SH-SY5Y (cell line): ENCODE measurements around the gene CNOT10.

Experiments
- GATA2 ChIP-seq: IDR thresholded peaks from 2 replicates; pipeline ENCODE4 v1.6.1; 2011; ENCODE audit warnings: mild to moderate bottlenecking, low read depth, low read length
- GATA3 ChIP-seq: IDR thresholded peaks from 2 replicates; pipeline ENCODE4 v1.6.1; 2011; ENCODE audit warnings: low read depth, mild to moderate bottlenecking, low read length, moderate library complexity

CNOT10 gene

DNA sequence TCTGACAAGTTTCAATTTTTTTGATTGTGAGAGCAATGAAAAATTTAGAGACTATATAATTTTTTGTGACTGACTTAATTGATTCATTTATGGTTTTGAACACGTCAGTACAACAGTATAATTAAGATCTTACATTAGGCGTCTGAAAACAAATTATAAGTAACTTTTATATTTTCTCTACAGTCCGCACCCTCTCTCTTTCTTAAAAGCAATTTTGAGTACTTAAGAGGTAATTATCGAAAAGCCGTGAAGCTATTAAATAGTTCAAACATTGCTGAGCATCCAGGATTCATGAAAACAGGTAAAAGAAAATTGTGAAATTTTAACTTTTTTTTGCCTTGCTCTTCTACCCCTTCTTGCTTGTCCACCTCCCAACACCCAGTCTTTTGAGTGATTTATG is 34.9 kb downstream of the CNOT10 start:
- no peak for TF ChIP-seq GATA2
- no peak for TF ChIP-seq GATA3

DNA sequence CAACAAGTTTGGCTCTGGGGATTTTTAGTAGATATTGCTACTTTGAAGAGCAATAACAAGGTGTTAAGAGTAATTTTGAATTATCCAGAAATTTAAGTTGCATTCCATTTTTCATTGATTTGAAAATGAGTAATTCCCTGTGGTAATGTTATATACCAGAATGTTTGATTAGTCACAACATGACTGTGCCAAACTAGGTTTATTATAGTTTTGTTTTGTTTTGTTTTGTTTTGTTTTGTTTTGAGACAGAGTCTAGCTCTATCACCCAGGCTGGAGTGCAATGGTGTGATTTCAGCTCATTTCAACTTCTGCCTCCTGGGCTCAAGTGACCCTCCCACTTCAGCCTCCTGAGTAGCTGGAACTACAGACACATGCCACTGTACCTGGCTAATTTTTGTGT is 40.7 kb downstream of the CNOT10 start:
- TF ChIP-seq GATA3 (no peak), GATA2 (no peak)

DNA sequence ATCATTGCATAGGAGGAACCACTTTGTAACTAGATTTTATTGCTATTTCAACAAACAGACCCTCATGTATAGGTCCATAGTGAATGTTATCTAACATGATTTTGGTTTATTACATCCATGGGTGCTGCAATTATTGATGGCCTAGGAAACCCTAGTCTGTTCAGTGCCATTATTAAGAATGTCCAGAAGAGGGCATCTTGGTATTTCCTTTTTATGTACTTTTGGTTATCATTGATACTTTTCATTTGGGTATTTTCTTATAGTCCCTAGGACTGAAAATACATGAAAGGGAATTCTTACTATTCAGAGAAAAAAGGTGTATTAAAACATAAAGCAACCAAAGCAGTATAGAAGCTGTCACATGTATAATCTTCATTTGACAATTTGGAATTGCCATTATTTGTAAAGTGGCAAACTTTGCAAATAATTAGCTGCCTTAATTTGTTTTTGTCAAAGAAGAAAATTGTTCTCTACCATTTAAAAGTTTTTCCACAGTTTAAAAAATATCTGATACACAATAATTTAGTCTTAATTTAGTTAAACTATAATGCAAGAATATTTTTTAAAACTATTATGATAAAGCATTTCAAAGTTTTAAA is 48.7 kb downstream of the CNOT10 start:
- no peak for TF ChIP-seq GATA2
- no peak for TF ChIP-seq GATA3

DNA sequence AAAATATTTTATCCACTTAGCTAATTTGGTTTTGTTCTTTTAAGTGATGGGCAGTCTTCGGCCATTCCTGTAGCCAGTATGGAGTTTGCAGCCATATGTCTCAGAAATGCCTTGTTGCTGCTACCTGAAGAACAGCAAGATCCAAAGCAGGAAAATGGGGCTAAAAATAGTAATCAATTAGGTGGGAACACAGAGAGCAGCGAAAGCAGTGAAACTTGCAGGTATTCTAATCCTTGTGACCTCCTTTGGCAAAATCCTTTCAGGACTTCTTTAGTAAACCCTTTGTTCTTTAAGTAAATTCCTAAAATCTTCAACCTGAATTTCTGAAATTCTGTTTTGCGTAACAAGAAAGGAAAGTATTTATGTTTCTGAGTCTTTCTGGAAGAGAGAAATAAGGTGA is 49.8 kb downstream of the CNOT10 start:
- TF ChIP-seq GATA3 (no peak), GATA2 (no peak)

DNA sequence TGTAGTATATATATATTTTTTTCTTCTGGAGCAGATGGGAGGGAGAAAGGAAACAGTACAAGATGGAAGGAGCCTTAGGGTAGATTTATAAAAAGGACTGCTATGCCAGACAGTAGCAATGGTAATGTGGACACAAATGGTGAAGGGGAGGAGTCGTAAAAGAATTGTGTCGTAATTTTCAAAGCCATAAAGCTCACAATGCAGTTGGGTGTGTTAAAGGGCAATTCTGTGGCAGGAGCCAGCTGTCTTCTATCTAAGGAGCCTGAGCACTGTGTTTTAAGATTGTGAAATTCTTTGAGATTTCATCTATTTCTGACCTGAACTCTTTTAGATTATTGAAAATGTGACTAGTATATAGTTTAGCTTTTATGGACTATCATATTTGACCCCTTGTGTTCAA is 58.9 kb downstream of the CNOT10 start:
- TF ChIP-seq GATA3, result no peak

DNA sequence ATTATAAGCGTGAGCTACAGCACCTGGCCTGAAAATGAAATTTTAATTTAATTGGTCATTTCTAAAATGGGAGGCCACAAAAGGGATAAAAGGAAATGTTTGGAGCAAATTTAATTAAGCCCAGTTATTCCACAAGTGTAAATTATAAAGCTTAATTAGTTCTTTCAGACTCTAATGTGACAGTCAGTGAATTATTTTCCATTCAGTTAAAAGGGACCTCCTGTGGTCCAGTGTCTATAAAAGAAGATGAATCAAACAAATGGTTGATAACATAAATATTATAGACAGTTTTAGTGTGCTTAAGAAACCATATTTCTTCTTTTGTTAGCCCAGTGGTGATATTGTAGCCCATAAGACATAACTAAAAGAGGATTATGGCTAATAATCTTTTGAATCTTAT is 66.4 kb downstream of the CNOT10 start:
- TF ChIP-seq GATA3 (no peak), GATA2 (no peak)

DNA sequence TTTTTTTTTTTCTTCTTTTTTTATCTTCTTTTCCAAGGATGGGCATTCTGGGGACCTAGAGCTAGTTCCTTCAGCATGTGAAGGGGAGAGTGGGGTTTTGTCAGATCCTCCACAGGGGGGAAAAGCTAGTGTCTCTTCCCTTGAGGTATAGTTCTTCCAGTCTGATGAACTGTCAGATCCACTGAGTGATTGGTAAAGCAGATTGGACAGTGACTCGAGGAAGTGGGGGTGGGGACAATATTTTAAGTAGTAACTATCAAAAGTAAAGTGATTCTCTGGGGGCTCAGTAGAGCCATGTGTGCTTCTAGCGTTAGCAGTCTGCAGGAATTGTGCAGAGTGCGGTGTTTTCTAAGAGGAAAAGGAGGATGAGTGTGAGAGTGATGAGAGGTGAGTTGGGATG is 70.8 kb downstream of the CNOT10 start:
- no peak for TF ChIP-seq GATA2
- TF ChIP-seq GATA3, result no peak

DNA sequence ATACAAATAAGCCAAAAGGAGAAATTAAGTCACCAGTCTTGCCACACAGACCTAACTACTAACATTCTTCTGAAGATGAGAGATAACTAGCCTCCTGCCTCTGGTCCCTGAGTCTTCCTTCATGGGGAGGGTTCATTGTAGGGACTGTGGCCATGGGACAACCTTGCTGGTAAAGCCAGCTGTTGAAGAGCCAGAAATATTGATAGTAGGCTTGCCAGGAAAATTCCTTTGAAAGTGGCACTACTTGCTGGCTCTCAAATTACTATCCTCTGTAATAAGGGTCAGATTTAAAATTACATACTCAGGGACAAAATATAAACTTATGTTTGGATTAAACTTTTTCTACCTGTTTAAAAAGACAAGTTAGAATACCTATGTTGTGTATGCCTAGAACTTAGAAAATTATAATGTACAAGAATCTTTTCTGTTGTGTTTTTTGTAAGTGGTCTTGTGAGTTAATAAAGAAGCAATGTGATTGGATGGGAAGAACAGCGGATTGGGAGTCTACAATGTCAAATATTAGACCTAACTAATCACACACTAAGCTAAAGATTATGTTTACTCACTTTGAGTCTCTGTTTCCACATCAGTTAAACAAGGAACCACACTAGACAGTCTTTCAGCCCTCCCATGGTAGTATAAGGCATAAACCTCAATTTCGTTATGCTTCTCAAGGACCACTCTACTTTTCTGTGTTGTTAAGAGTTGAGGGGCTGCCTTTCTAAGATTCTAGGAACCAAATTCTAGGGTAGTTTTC is 72.8 kb downstream of the CNOT10 start:
- TF ChIP-seq GATA2, result no peak
- TF ChIP-seq GATA3, result no peak

DNA sequence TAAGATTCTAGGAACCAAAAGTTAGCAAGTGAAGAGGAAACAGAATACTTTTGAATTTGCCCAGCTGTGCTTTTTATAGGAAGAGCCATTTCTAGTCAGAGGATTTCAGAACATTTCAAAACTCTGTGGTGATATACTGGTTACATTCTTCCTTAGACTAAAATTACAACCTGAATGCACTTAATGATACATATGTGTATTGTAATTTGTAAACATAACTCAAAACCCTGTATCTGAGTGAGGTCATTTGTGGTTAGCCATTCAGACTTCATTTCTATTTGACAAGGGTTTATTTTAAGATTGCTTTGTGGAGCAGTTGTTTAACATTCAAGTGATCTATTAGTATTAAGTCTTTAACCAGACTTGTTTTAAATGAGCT is 73.4 kb downstream of the CNOT10 start:
- TF ChIP-seq GATA2 (no peak), GATA3 (no peak)

DNA sequence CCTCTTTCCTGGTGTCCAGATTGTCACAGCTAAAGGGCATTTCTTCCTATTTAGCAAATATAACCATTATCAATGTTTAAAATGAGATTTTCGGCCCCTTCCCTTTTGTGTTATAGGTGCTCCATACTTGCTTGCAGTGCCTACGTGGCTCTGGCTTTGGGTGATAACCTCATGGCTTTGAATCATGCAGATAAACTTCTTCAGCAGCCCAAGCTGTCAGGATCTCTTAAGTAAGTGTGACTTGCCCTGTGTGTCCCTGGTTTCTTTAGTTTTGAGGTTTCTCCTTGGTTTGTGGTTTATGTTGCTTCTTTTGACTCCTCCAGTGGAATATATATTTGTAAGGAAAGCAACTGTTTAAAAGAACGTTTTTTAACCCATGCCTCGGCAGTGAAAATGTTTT is 74.4 kb downstream of the CNOT10 start:
- no peak for TF ChIP-seq GATA2
- TF ChIP-seq GATA3, result no peak

DNA sequence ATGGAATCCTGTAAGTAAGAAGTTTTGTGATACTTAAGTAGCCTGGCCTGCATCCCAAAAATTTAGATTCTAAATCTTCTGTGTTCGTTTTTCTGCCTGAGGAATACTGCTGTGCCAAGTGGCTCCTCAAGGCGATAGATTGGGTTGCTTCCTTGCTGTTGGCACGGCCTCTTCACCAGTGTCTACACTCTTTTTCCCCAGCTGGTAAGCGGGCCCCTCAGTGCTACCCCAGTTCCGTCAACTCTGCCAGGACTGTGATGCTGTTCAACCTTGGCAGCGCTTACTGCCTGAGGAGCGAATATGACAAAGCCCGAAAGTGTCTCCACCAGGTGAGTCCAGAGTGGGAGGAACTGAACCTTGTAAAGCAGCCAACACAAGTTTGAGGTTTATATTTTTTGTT is 79.5 kb downstream of the CNOT10 start:
- TF ChIP-seq GATA3 (no peak), GATA2 (no peak)

DNA sequence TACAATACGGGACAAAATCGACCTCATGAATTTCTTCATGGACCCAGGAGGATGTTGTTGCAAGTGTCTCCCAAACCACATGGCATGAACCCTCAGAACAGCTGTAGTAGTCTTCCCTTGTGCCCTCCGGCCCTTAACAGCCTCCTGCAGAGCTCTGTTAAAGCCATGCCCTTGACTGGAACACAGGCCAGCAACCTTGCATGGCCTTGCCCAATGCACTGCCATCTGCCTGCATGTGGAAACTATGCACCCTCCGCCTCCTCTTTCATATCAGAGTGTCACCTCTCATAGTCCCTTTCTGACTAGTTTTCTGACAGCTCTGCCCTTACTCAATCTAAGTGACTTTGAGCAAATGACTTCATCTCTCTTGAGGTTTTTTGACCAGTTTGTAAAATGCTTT is 93.4 kb downstream of the CNOT10 start:
- TF ChIP-seq GATA3 (no peak), GATA2 (no peak)

DNA sequence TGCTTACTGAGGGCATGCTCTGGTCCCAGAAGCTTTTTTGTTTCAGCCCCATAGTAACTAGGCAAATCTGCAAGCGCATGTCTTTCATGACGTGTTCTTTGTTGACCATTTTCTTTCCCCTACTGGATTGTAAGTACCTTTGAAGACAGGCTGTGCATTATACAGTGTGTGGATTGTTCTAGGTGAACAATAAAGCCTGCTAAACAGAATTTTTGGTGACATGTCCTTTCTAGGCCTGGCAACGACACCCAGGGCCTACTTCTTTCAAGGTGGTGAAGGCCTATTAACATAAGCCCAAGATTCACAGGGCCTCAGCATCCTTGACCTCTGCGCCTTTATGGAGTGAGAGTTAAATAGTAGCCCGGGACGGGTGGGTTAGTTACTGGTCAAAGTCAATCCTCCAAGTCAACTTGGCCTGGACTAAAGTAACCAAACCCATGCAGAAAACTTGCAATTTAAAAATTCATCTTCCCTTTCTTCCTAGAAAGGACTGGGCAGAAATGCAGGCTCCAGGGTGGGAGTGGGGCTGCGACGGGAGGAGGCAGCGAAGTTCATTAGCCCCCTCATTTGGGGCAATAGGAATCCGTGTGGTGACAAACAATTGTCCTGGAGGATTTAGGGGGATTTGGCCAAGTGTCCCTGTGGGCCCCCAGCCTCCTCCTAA is 95.2 kb downstream of the CNOT10 start:
- TF ChIP-seq GATA3, result no peak
- no peak for TF ChIP-seq GATA2

DNA sequence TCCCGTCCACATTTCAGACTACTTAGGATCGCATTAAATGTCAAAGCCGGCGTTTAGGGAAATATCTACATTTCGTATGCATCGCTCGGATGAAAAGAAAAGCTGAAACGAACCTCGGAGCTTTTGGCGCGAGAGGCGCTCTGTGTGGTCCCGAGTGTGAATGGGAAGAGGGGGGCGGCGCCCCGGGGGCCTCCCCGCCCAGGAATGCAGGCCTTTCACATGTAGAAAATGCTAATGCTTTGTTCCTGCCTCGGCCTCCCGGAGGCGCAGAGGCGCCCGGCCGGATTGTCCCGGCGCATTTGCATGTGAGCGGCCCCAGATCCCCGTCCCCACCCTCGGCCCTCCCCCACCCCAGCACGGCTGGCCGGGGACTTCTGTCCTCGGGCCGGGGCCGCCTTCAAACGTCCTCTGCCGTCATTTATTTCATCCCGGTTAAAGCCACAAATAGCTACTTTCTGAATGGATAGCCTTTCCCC is 95.8 kb downstream of the CNOT10 start:
- no peak for TF ChIP-seq GATA3
- no peak for TF ChIP-seq GATA2

DNA sequence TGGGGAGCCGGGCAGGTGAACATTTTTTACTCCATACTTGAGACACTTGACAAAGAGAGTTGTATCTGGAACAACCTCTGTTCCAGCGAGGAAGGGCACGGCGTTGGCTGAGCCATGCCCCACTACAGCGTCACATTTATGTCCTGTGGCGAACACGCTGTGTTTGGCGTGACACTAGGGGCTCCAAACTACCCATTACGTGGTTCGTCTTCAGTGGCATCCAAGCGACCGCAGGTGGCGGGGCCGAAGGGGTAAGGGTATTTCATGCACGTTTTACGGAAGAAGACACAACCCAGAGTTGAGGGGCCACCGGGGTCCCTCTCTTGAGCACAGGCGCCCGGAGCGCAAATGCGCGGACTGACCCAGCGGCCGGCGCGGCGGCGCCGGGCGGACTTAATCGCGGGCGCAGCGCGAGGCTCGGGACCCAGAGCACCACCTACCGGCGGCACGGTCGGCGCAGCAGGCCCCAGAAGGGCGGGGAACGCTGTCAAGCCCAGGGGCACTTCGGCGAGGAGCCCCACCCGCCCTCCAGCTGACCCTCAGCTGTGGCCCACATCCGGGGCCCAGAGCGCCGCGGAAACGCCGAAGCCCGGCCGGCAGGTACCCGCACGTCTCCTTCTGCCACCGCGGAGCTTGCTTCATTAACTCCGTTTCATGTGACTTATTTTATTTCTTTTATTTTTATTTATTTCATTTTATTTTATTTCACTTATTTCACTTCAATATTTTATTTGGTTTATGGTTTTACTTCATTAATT is 96.4 kb downstream of the CNOT10 start:
- no peak for TF ChIP-seq GATA2
- no peak for TF ChIP-seq GATA3
